Measurements from ENCODE around the gene ZNF337.
A peak's percentile ranks its signal among the peaks of the same experiment; 100 is the strongest.
"Not testable (repeated sequence)": the region's sequence is repeated elsewhere in the genome, so short reads cannot be mapped to it uniquely, and the experiment has no call there.

The ZNF337 gene

DNA sequence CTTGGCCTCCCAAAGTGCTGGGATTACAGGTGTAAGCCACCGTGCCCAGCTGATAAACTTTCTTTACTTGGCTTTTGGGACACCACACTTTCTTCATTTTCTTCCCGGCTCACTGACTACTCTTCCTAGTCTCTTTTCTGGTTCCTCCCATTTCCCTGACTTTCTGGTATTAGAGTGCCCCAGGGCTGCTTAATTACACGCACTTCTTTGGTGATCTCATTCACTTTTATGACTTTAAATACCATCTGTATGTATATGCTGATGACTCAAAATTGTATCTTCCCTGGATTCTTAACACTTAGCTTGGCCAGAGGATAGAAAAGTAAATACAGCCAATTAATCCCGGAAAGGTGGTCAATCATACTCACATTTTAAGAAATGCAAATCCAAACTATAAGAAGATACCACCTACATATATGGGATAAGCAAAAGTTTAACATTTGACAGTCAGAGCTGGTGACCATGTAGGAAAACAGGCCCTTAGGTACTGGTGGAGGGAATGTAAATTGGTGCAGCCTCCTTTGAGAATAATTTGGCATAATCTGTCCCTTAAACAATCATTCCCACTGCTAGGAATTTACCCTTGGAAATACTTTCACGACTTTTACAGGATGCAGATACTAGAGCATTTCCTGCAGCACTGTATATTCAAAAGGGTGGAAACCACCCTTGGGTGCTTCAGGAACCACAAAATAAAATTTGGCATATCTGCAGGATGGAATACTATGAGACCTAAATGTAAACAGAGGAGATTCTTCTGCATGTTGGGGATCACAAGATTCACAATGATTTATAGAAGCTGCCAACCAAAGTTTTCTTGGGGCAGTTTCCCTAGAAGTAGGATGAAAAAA, 63.5 kb downstream of the ZNF337 start:
- Histone ChIP-seq H3K27ac (ENCODE audit: insufficient read depth, low read length, poor library complexity, severe bottlenecking) (no peak overlapping the region), H3K9me3 (ENCODE audit: control insufficient read depth, low read length) (no peaks in the 10 kb centered on the region), H3K4me3 (ENCODE audit: insufficient read depth, low read depth, low read length, poor library complexity, severe bottlenecking) (no peak overlapping the region), H3K36me3 (ENCODE audit: control insufficient read depth, insufficient read depth, low read length) (peaks cover 7% of the 10 kb centered on the region), H3K27me3 (replicated peaks; ENCODE audit: control insufficient read depth, insufficient read depth, low read length, poor library complexity, severe bottlenecking) (no peaks in the 10 kb centered on the region), H3K4me1 (ENCODE audit: control insufficient read depth, insufficient read depth, low read length, poor library complexity, severe bottlenecking) (no peaks in the 10 kb centered on the region)
- DNase-seq, result no peak

DNA sequence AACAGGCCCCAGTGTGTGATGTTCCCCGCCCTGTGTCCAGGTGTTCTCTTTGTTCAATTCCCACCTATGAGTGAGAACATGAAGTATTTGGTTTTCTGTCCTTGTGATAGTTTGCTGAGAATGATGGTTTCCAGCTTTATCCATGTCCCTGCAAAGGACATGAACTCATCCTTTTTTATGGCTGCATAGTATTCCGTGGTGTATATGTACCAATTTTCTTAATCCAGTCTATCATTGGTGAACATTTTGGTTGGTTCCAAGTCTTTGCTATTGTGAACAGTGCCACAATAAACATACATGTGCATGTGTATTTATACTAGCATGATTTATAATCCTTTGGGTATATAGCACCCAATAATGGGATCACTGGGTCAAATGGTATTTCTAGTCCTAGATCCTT, 66.0 kb downstream of the ZNF337 start:
- not testable (repeated sequence) for DNase-seq; H3K27me3 ChIP-seq (replicated peaks; ENCODE audit: control insufficient read depth, insufficient read depth, low read length, poor library complexity, severe bottlenecking); H3K27ac ChIP-seq (ENCODE audit: insufficient read depth, low read length, poor library complexity, severe bottlenecking); H3K9me3 ChIP-seq (ENCODE audit: control insufficient read depth, low read length); H3K4me3 ChIP-seq (ENCODE audit: insufficient read depth, low read depth, low read length, poor library complexity, severe bottlenecking); H3K36me3 ChIP-seq (ENCODE audit: control insufficient read depth, insufficient read depth, low read length); H3K4me1 ChIP-seq (ENCODE audit: control insufficient read depth, insufficient read depth, low read length, poor library complexity, severe bottlenecking)

DNA sequence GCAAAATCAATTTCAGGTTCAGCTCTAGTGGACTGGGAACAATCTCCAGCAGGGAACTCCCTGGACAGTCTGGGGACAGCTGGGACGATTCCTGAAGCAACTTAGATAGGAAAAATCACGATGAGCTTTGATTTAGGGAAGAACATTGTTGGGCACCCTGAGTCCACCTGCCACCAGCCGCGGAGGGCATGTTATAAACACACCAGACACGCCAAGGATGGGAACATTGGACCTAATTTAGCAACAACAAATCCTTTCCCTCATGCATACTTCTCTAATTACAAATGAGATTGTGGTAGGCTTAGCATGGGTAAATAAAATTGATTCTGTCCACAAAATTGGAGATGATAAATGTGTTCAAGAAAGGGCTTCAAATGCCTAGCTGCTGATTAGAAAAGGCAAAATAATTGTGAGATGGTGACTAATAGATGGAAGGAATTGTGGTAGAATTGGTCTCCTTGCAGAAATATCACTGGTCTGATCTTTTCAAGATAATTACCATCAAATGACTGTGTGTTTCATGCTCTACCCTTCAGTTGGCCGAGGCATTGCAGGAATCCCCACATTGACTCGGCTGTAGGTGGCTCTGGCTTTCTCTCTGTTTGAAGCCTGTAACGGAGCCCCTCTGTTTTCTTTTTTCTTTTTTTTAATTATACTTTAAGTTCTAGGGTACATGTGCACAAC, 66.7 kb downstream of the ZNF337 start:
- Histone ChIP-seq H3K9me3 (ENCODE audit: control insufficient read depth, low read length) (no peaks in the 10 kb centered on the region), H3K4me1 (ENCODE audit: control insufficient read depth, insufficient read depth, low read length, poor library complexity, severe bottlenecking) (no peaks in the 10 kb centered on the region)
- no peak for DNase-seq

DNA sequence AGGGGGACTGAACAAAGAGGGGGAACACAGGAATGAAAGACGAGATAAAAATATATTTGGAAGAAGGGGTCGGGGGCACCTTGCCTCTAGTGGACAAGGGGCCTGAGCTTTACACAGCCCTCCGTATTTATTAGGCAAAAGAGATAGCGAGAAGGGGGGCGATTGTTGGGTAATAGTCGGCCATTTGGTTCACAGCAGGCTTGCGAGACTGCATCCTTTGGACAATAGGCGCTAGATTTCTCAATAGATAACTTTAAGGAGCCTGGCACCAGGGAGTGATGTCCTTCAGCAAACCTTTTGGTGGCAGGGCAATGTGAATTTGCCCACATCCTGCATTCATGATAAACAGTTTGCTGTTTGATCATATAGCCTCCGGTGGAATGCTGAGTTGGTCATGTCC, 69.9 kb downstream of the ZNF337 start:
- H3K27ac ChIP-seq (ENCODE audit: insufficient read depth, low read length, poor library complexity, severe bottlenecking), result no peak overlapping the region
- H3K9me3 ChIP-seq (ENCODE audit: control insufficient read depth, low read length), result no peaks in the 10 kb centered on the region

More for the DNA sequence above, 66.7 kb downstream of the ZNF337 start:
- Histone ChIP-seq H3K36me3 (ENCODE audit: control insufficient read depth, insufficient read depth, low read length) (peaks cover 2% of the 10 kb centered on the region), H3K27ac (ENCODE audit: insufficient read depth, low read length, poor library complexity, severe bottlenecking) (no peak overlapping the region), H3K27me3 (replicated peaks; ENCODE audit: control insufficient read depth, insufficient read depth, low read length, poor library complexity, severe bottlenecking) (no peaks in the 10 kb centered on the region), H3K4me3 (ENCODE audit: insufficient read depth, low read depth, low read length, poor library complexity, severe bottlenecking) (no peak overlapping the region)

DNA sequence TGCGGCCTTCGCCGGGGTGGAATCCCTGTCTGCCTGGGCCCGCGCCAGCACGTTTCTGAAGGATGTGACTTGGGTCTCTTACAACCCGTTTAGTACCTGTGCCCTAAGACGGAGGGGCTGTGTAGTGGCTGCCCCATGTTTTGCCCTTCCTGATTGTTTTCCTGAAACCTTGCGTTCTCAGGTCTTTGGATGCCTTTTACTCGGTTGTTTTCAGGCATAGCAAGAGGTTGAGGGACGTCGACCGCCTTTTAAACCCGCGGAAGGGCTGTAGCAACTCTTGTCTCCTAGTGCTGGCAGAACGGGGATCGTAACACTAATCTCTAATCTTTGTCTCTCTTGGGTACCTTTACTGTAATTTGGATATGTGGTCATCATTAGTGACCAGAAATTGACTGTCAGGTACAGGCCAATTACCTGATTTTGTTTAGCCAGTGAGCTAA, 72.1 kb downstream of the ZNF337 start:
- no peak for DNase-seq
- H3K36me3 ChIP-seq (ENCODE audit: control insufficient read depth, insufficient read depth, low read length), result no peaks in the 10 kb centered on the region
- peak overlapping the region; percentile 96 for H3K4me3 ChIP-seq (ENCODE audit: insufficient read depth, low read depth, low read length, poor library complexity, severe bottlenecking)
- H3K9me3 ChIP-seq (ENCODE audit: control insufficient read depth, low read length), result no peaks in the 10 kb centered on the region
- H3K27me3 ChIP-seq (replicated peaks; ENCODE audit: control insufficient read depth, insufficient read depth, low read length, poor library complexity, severe bottlenecking), result no peaks in the 10 kb centered on the region
- no peak overlapping the region for H3K27ac ChIP-seq (ENCODE audit: insufficient read depth, low read length, poor library complexity, severe bottlenecking)
- peaks cover 10% of the 10 kb centered on the region for H3K4me1 ChIP-seq (ENCODE audit: control insufficient read depth, insufficient read depth, low read length, poor library complexity, severe bottlenecking)

More for the DNA sequence above, 69.9 kb downstream of the ZNF337 start:
- H3K4me3 ChIP-seq (ENCODE audit: insufficient read depth, low read depth, low read length, poor library complexity, severe bottlenecking), result no peak overlapping the region
- peaks cover 10% of the 10 kb centered on the region for H3K4me1 ChIP-seq (ENCODE audit: control insufficient read depth, insufficient read depth, low read length, poor library complexity, severe bottlenecking)
- DNase-seq, result no peak
- no peaks in the 10 kb centered on the region for H3K36me3 ChIP-seq (ENCODE audit: control insufficient read depth, insufficient read depth, low read length)
- H3K27me3 ChIP-seq (replicated peaks; ENCODE audit: control insufficient read depth, insufficient read depth, low read length, poor library complexity, severe bottlenecking), result no peaks in the 10 kb centered on the region

Measured in effector memory CD4-positive, alpha-beta T cell (primary cell).